GM19395 (cell line): ENCODE results near the gene SRP54.
"Not testable (repeated sequence)": the region's sequence is repeated elsewhere in the genome, so short reads cannot be mapped to it uniquely, and the experiment has no call there.

Experiments
- ATAC-seq: cut with Tn5 transposase; IDR thresholded peaks from one replicate; pipeline ENCODE4 v1.9.1; 2021; ENCODE audit warnings: mild to moderate bottlenecking, moderate library complexity; ENCODE audit not compliant: unreplicated experiment

SRP54 gene

GRCh38 chr14:34982421-34983147, at the start of gene SRP54:
SRP54 (plus strand) TSS chr14:34982992; CDS start chr14:34996710, 13,718 bp downstream.
- peak; percentile 88 for ATAC-seq

DNA sequence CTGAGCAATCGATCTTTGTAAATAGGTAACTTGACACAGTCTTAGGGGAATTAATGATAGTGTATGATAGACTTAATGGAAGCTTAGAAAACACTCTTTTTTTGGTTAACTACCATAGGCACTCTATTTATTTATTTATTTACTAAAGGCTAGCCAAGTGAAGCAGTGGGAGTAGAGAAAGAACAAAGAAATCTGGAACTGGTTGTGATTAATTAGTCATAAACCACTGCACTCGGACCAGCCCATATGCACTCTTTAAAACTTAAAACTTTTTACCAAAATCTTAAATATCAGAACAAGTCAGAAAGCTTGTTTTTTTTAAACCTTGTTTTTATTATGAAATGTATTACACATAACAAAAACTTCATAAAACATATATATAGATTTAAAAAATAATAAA, 49.5 kb upstream of the SRP54 start:
- no peak for ATAC-seq

GRCh38 chr14:34935488-34935887, 47.3 kb upstream of the SRP54 start:
- ATAC-seq: no peak

- ATAC-seq: no peak
Measured at GRCh38 chr14:34937442-34937841, 45.4 kb upstream of the SRP54 start.

- ATAC-seq: no peak
Measured at GRCh38 chr14:34937876-34938275, 44.9 kb upstream of the SRP54 start.

DNA sequence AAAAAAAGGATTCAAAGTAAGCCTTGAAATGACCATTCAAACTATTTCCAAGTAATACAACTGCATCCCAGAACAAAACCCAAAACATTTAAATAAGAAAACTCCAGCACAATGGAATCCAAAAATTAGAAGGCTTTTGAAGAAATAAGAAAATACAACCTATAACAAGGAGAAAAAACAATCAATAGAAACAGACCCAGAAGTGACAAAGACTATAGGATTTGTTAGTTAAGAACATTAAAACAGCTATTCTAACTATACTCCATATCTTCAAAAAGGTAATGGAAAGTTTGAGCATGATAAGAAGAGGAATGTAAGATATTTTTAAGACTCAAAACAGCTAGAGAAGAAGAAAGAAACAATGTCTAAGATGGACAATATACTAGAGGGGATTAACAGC, 39.3 kb upstream of the SRP54 start:
- no peak for ATAC-seq

GRCh38 chr14:34944744-34945143, 38.0 kb upstream of the SRP54 start:
- no peak for ATAC-seq

DNA sequence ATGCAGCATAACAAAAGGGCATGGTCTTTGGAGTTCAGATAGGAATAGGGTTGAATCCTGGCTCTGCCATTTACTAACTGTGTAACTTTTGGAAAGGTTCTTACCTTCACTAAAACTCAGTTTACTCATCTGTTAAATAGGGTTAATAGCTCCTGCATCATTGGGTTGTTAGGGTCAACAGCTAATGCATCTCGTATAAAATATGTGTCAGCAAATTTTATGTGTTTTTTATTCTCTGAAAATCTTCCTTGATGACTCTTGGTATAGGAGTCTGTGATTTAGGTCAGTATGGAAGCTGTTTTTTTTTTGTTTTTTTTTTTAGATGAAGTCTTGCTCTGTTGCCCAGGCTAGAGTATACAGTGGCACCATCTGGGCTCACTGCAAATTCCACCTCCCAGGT, 36.1 kb upstream of the SRP54 start:
- no peak for ATAC-seq

DNA sequence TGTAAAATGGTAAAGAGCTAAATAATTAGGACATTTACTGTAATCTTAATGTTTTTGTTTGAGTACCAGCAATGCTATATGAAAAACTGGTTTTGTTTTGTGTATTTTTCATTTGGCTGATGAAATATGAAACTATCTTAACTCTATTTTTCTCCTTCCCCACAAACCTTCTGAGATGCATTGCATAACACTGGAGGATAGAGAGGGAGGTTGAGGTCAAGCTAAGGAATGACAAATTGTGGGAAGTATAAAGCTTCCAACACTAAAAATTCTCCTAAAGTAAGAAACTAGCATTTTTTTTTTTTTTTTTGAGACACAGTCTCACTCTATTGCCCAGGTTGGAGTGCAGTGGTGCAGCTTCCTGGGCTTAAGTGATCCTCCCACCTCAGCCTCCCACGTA, 31.5 kb upstream of the SRP54 start:
- no peak for ATAC-seq

DNA sequence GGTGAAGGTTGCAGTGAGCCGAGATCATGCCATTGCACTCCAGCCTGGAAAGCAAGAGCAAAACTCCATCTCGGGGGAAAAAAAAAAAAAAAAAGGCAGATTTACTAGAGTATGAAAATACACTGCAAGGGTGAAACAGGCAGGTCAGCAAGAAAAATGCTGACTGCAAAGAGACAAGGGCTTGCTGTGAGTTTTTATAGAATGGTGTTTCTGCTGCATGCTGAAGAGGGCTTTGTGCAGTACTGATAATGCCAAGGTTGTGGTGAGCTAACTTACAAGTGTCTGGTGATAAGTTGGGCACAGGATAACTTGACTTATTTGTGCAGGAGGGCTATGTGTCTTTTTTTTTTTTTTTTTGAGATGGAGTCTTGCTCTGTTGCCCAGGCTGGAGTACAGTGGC, 25.9 kb upstream of the SRP54 start:
- ATAC-seq: no peak

- ATAC-seq: no peak
Measured at GRCh38 chr14:34957771-34958286, 25.0 kb upstream of the SRP54 start.

DNA sequence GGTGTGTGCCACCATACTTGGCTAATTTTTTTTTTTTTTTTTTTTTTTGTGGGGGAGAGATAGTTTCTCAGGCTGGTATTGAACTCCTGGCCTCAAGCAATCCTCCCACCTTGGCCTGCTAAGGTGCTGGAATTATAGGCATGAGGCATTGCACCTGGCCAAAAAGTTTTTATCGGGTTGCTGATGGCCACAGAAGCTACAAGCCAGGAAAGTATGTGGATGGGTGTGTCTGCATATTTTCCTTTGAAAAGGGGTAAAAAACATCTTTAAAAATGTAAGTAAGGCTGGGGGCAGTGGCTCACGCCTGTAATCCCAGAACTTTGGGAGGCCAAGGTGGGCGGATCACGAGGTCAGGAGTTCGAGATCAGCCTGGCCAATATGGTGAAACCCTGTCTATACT, 20.7 kb upstream of the SRP54 start:
- ATAC-seq: not testable (repeated sequence)

- ATAC-seq: no peak
Measured at GRCh38 chr14:34964977-34965764, 17.6 kb upstream of the SRP54 start.

DNA sequence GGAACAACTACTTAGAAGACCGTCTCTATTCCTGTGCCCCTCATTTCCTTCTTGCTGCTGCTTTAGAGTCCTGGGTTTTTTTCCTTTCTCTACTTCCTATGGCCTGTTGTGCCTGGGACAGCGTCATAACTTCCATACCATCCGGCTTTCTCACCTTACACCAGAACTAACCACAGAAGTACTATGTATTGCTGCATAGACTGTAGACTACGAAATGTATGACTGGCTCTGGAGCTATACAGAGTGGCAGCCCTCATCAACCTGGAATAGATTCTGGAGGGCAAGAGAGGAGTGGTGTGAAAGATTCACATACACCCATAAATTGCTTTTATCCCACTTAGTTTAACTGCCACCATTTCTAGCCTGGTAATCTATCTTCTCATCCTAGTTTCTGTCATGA, 16.9 kb upstream of the SRP54 start:
- ATAC-seq: no peak

DNA sequence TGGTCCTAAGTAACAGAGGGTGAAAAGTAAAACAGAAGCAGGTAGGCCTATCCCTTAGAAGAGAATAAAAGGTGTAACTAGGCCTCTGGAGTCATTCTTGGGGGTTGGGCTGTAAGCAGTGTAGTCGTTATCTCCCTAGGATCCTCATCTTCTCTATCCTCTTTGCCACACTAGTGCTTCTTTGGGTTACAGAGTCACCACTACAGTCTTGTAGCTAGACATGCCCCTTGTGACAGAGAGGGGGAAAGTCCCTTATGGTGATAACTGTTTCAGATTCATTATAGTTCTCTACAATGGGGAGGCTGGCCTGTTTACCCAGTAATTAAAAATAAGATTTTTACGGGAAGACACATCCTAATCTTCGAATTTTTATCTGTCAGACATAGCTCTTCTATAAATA, 16.4 kb upstream of the SRP54 start:
- peak; percentile 81 for ATAC-seq

GRCh38 chr14:34970665-34971064, 12.1 kb upstream of the SRP54 start:
- no peak for ATAC-seq

DNA sequence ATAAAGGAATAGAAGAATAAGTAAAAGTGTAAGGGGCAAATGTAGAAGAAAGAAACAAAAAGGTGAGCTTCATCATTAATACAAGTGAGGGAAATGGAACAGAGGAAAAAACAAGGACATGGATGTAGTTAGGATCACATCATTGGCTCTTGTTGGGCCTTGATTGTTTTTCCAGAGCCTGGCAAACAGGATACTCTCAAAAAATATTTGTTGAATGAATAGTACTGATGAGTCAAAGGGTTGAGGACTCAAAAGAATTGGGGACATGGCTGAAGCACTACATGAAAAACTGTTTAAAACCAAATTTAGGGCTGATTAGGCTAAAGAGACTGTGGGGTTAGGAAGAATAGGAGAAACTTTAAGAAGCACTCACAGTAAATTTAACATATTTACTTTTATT, 11.4 kb upstream of the SRP54 start:
- ATAC-seq: no peak

GRCh38 chr14:34971801-34972200, 11.0 kb upstream of the SRP54 start:
- ATAC-seq: no peak

DNA sequence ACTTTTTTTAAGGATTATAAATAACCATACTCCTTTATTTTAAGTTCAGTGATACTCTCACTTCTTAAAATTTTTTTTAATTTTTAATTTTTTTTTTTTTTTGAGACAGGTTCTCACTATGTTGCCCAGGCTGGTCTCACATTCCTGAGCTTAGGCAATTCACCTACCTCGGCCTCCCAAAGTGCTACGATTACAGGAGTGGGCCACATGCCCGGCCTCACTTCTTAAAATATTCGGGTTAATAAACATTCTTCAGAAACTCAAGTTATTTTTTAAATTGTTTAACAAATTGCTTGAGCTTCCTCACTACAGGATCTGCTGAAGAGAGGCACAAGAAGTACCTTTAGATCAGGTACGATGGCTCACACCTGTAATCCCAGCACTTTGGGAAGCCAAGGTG, 4.3 kb upstream of the SRP54 start:
- no peak for ATAC-seq

- ATAC-seq: no peak
Measured at GRCh38 chr14:34980337-34980900, 2.4 kb upstream of the SRP54 start.

DNA sequence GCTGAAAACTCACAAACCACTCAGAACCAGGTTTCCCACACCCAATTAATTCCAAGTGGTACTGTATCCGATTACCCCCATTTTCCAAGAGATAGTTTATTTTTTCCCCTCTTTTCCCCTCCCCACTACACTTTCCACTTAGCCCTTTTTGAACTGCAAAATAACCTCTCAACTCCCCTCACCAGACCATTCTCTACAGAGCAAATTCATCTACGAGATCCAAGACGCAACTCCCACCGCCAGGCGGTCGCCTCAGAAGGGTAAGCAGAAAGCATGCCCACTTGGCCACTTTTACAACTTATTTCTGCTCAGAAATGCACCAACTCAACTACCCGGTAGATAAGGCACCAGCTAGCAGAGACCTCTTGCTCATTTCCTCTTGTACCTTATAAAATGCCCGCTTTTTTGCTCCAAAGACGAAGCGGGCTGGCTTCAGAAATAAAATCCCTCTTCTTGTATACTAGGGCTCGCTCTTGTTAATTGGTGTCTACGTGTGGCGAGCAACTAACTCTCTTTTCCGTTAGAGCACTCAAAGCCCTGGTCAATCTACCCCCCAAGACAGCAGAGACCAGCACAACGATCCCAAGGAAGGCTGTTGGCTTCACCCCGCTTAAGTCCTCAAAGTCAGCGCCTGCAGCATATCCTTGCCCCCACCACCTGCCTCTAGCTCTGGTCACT, 910 bp upstream of the SRP54 start:
- ATAC-seq: peak; percentile 15
